NOMO-1 treated with dmso at 0.1 percent for 144 hours (cell line): ENCODE data around the gene LTF.
"Not testable (repeated sequence)": the region's sequence is repeated elsewhere in the genome, so short reads cannot be mapped to it uniquely, and the experiment has no call there.

ENCODE experiments used
- DNase-seq: peaks from one replicate; lab custom pipeline; 2025; ENCODE audit not compliant: unreplicated experiment; lab: John Stamatoyannopoulos, UW

Gene LTF

DNA sequence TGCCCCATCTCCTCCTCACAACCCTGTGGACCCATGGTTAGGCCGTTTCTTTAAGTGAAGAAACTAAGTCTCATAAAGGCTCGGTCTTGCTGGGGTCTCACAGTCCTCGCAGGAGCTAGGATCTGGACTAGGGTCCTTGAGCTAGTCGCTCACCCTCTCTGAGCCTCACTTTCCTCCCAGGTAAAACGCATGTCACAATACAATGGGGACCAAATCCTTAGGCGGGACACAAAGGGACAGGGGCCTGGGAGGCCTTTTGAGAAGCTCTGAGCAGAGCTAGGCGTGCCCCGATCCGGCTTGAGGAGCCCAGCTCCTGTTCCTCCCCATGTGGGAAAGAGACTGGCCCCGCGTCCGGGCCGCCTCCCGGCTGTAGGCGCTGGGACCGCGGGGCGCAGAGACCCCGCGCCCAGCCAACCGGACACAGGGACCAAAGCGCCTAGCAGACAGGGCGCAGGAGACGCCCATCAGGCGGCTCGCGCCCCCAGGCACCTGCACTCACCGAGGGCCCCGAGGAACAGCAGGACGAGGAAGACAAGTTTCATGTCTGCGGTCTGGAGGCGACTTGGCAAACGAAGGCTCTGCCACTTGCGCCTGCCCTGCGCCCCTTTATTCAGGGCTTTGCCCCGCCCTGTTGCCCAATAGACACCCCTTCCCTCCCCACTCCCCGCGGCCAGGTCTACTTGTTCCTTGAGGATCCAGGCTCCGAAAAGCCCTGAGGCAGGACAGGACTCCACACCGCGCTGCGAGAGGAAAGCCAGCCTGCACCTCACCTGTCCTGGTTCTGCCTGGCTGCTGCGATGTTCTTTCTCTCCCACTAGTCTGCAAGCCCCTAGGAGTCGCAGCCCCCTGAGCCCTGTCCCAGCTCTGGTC, at the start of gene LTF:
LTF (minus strand) TSS at position 580 of the 870 bp plus-strand sequence; CDS start at position 542, 38 bp downstream.
- DNase-seq = no peak

DNA sequence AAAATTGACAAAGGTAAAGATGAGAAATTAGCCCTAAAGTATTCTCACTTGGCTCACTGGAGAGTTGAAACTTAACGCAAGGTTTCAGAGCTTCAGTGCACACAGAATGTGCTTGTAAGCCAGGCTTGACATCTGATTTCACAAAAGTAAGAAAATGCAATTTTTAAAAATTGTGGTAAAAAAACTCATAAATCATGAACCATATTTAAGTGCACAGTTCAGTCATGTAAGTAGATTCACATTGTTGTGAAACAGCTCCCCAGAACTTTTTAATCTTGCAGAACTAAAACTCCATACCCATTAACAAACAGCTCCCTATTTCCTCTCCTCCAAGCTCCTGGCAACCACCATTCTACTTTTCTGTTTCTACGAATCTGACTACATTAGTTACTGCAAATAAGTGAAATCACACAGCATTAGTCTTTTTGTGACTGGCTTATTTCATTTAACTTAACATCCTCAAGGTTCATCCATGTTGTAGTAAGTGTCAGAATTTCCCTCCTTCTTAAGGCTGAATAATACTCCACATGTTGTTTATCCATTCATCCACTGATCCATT, 47.6 kb upstream of the LTF start:
- DNase-seq = peak; percentile 36

GRCh38 chr3:46509661-46510187, 45.0 kb upstream of the LTF start:
- no peak for DNase-seq

GRCh38 chr3:46508850-46509591, 44.3 kb upstream of the LTF start:
- DNase-seq = no peak

- no peak for DNase-seq
Measured at GRCh38 chr3:46506526-46506925, 41.8 kb upstream of the LTF start.

DNA sequence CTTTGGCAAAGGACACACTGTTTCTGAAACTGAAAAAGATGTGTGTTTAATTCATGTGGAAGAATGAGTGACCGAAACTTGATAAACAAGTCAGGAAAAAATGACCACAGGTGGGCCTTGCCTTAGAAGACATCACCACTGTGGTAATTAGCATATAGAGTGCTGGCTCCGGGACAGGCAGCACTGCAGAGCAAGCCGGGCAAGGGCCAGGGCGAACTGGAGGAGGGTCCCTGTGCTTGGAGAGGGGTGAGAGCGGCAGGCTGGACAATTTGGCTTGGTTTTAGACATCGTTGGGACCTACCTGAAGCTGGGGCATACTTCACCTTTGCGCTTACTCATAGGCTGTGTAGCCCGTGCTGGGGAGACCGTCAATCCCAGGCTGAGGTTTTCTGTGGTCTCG, 41.2 kb upstream of the LTF start:
- DNase-seq = no peak

- no peak for DNase-seq
Measured at GRCh38 chr3:46504789-46505188, 40.1 kb upstream of the LTF start.

- no peak for DNase-seq
Measured at GRCh38 chr3:46503200-46503874, 38.6 kb upstream of the LTF start.

DNA sequence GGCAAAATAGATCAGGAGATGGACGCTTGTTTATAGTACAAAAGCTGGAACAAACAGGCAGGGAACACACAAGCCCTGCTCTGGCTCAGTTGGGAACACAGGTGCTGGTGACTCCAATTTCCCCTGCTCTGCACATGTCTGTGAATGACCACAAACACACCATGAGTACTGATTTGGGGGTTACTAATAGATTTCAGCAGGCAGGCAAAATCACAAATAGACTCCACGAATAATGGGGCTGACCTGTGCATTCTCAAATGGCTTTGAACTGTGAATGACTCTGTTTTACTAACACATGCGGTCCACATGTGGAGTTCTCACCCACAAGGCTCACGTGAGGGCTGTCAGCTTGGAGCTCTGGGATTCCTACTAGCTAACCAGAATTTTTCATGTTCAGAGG, 37.0 kb upstream of the LTF start:
- no peak for DNase-seq

DNA sequence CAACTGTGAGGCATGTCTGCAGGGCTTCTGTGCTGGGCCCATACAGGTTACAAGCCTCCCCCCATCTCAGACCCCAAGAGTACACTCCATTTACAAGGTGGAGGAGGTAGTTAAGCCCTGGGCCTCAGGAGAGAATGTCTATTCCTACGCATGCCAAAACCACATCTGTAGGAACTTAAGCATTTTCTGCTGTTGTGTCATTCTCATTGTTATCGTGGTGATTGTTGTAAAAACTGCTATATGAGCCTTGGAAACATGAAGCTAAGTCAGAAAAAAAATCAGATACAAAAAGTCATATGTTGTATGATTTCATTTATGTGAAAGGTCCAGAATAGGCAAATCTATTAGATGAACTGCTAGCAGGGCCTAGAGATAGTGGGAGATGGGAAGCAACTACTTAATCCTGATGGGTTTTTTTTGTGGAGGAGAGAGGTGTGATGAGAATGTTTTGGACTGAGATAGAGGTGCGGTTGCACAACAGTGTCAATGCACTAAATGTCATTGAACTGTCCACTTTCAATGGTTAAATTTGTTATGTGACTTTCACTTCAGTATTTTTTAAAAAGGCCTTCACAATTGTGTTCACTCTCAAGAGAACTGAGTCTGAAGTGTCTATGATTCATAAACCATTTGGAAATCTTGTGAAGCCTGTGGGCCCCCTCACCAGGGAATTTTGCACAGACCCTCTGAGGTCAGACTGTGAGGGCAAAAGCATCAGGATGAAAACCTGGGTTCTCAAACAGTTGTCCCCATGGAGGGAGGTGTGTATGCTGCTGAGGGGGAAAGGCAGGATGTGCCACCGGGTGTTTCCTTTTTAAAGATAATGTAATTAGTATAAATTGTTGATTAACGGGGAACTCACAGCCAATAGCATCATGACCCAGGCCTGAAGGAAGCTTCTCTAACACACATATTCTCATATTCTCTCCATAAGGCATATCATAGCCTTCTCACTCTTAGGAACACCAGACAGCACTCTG, 36.2 kb upstream of the LTF start:
- DNase-seq = no peak

DNA sequence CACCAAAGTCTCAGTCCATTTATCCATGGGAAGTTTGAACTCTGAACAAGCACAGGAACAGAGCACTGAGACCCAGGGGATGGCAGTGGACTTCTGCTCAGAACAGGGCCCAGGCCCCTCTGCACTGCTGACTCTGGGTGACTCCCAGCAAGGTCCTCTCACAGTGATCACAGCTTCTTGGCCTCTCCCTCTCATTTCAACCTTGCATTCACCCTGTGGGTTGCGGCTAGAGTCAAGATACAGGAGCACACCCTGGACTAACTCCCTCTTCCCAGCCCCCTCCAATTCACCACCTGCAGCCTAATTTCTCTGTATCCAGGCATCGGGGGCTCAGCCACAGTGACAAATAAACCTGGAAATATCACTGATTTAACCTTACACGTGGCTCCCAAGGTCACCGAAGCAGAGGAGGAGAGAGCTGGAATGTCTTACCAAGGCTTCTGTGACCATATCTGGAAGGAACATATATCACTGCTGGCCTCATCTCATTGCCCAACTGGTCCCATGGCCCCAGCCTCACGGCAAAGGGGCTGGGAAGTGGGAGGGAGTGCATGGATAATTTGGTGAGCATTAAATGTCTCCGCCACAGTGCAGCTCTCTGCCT, 34.3 kb upstream of the LTF start:
- no peak for DNase-seq

DNA sequence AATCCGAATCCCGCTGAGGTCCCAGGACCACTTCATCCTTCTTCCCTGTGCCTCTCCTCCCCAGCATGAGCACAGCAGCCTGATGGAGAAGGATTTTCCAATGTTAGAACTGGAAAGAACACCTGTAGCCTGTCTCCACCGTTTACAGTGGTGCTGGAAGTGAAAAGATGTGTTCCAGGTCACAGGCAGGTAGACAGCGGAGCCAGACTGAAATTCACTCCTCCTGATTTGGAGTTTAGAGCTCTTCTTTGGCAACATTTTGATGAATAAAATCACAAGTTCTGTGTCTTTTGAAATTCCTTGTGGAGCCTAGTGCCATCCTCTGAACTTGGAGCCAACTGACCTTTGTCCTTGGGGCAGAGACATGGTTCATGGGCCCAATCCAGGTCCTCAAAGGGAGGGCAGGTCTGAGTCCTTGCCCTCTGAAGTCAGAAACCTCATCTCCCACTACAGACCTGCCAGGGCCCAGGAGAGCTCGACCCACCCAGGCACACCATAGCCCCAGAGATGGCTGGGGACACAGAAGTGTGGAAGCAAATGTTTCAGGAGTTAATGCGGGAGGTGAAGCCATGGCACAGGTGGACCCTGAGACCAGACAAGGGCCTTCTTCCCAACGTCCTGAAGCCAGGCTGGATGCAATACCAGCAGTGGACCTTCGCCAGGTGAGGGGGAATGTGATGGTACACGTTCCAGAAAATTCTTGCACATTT, 33.0 kb upstream of the LTF start, which contains the start of gene RTP3:
RTP3 (plus strand) TSS at position 421 of the 710 bp plus-strand sequence; CDS start at position 508, 87 bp downstream.
- no peak for DNase-seq

- DNase-seq = no peak
Measured at GRCh38 chr3:46496746-46497555, 32.2 kb upstream of the LTF start.

GRCh38 chr3:46495901-46496456, 31.3 kb upstream of the LTF start:
- no peak for DNase-seq

DNA sequence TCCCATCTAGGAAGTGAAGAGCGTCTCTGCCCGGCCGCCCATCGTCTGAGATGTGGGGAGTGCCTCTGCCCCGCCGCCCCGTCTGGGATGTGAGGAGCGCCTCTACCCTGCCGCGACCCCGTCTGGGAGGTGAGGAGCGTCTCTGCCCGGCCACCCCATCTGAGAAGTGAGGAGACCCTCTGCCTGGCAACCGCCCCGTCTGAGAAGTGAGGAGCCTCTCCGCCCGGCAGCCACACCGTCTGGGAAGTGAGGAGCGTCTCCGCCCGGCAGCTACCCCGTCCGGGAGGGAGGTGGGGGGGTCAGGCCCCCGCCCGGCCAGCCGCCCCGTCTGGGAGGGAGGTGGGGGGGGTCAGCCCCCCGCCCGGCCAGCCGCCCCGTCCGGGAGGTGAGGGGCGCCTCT, 29.8 kb upstream of the LTF start:
- not testable (repeated sequence) for DNase-seq

- DNase-seq = no peak
Measured at GRCh38 chr3:46492890-46493547, 28.3 kb upstream of the LTF start.
